Right cardiac atrium (tissue), 5 donors: ENCODE data around the gene SLC15A3. TPM values are rescaled to one million over a fixed set of nuclear protein-coding genes. Genes with fewer than 3 reads are reported as not detected.
"Not testable (repeated sequence)": the region's sequence is repeated elsewhere in the genome, so short reads cannot be mapped to it uniquely, and the experiment has no call there.

Experiments used
- ATAC-seq, 2 donors: fragments of 200-7000 bp; cut with Tn5 transposase; one replicate each; pipeline versions ENCODE4 v1.8.0 to v1.9.1; 2020; ENCODE audit warnings: moderate library complexity in 2 of 2, mild to moderate bottlenecking in 1 of 2
- DNase-seq, 3 donors: peaks; one replicate each; pipeline ENCODE4 v3.0.0-alpha.2; 2020
- H3K27ac ChIP-seq: one replicate; pipeline ENCODE4 v1.5.1; 2013; ENCODE audit warnings: mild to moderate bottlenecking, low read length, control low read depth, moderate library complexity
- H3K27me3 ChIP-seq: one replicate; pipeline ENCODE4 v1.6.1; 2013; ENCODE audit not compliant: control insufficient read depth, insufficient read depth
- H3K4me1 ChIP-seq: one replicate; pipeline ENCODE4 v1.6.1; 2013; ENCODE audit warnings: low read length; ENCODE audit not compliant: control insufficient read depth, insufficient read depth
- H3K4me3 ChIP-seq: one replicate; pipeline ENCODE4 v1.5.1; 2013; ENCODE audit warnings: low read length, control low read depth
- H3K9me3 ChIP-seq: one replicate; pipeline ENCODE4 v1.6.1; 2013; ENCODE audit warnings: low read length; ENCODE audit not compliant: control insufficient read depth
- WGBS: extraction: QIAGEN DNeasy Blood & Tissue Kit; methylation state at CpG from one replicate; pipeline ENCODE4 v1.1.7; 2013; 5-methylcytosine and 5-hydroxymethylcytosine counted together
- intact Hi-C, 4 donors: fragments of 100-400 bp; cut with DNase I; formaldehyde crosslinking; loops; one replicate each; pipeline versions ENCODE4 v1.11.0 to v1.14.0; 2022 to 2023
- polyA plus RNA-seq: library from polyadenylated mRNA; stranded (reverse); fragments of 200-250 nt; gene quantifications from one replicate; pipeline ENCODE4 v1.2.3, GENCODE V29; 2013
- total RNA-seq, 4 donors: library from RNA; stranded (reverse); fragmentation: NEBNext Ultra II Directional; extraction: Animal tissue kit (Norgen Biotek cat#: 25700); gene quantifications; one replicate each; pipeline ENCODE4 v1.2.1, GENCODE V29; 2021
- donor health status: healthy with polysubstance abuse.
- donor health status: DM: no; HTN: yes; CAD: no.
- donor health status: DM: no; HTN: no; CAD: no.
- donor health status: DM: no; HTN: yes; CAD: no; lungs with severe emphysema.
- donor health status: DM: yes; HTN: yes; CAD: no.

Gene SLC15A3
- total and polyA plus RNA-seq, 5 donors = 17.4 to 24.7 (median 23.2) TPM

DNA sequence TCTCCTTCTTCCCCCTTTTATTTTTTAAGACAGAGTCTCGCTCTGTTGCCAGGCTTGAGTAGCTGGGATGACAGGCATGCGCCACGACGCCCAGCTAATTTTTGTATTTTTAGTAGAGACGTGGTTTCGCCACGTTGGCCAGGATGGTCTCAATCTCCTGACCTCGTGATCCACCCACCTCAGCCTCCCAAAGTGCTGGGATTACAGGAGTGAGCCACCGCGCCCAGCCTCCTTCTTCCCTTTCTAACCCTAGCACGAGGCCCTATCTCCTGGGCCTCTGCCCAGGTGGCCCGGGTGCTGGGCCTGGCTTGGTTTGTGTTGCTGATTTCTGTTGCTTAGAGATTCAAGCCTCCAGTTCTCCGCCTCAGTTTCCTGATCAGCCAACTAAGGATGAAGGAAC lies 22.3 kb upstream of the SLC15A3 start:
- H3K27ac ChIP-seq, DNase-seq, intact Hi-C loops, H3K4me1 ChIP-seq, H3K9me3 ChIP-seq, ATAC-seq, H3K4me3 ChIP-seq, H3K27me3 ChIP-seq: not testable (repeated sequence)
- 85% methylated on average over 13 of the region's 13 CpGs for WGBS

DNA sequence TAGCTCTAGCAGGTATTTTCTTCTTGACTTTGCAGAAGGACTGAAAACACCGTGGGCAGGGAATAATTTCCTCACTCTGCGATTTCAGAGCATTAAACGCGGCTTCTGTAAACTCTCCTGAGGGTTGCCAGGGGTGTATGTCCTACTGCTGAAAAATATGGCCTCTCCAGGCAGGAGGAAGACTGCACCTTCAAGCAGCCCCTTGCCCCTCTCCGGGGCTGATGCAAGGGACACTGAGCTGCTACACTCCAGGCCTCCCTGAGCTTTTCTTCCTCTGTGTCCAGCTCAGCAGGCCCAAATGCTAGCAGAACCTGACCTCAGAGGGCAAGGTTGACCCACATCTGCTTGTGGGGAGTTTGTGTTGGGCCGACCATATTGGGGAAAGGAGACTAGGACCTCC lies 21.7 kb upstream of the SLC15A3 start:
- intact Hi-C loops = no loop called here
- Histone ChIP-seq H3K9me3 (no peaks in the 10 kb centered on the region), H3K4me3 (no peak overlapping the region), H3K27ac (no peak overlapping the region), H3K27me3 (no peaks in the 10 kb centered on the region), H3K4me1 (no peaks in the 10 kb centered on the region)
- WGBS = 87% methylated on average over 6 of the region's 6 CpGs
- no peak for ATAC-seq
- no peak for DNase-seq

- 87% methylated on average over 15 of the region's 15 CpGs for WGBS
- no peaks in the 10 kb centered on the region for H3K9me3 ChIP-seq
- ATAC-seq = no peak
- no peaks in the 10 kb centered on the region for H3K4me1 ChIP-seq
- DNase-seq = no peak
- H3K27ac ChIP-seq = no peak overlapping the region
- no peaks in the 10 kb centered on the region for H3K27me3 ChIP-seq
- H3K4me3 ChIP-seq = no peak overlapping the region
- intact Hi-C loops = no loop called here
Measured at GRCh38 chr11:60972182-60973030, 20.4 kb upstream of the SLC15A3 start.

DNA sequence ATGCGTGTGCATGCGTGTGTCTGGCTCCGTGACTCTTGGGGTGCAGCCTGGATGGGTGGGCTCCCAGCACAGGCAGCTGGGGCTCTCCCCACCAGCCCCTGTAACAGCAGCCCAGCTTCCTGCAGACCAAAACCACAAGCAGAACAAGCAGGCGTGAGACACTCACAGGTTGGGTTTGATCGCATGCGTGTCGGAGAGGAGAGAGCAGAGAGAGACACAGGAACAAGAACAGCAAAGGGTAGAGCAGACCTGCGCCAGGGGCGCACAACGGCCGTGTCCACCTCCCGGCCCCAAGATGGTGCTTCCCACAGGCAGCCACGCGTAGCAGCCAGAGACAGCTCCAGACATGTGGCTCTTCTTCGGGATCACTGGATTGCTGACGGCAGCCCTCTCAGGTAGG lies 19.5 kb upstream of the SLC15A3 start, which contains the start of gene CD6:
Gene CD6, plus strand, starts transcription at position 161 of the 400 bp plus-strand sequence. Its CDS starts 186 bp downstream, at position 347.
- Histone ChIP-seq H3K4me1 (no peaks in the 10 kb centered on the region), H3K27me3 (no peaks in the 10 kb centered on the region), H3K27ac (no peak within 1 kb of the TSS), H3K4me3 (no peak within 1 kb of the TSS), H3K9me3 (no peaks in the 10 kb centered on the region)
- WGBS = 88% methylated on average over 16 of the region's 16 CpGs
- ATAC-seq (no peak), DNase-seq (no peak)
- intact Hi-C loops = no loop called here

GRCh38 chr11:60970890-60971289 lies 18.9 kb upstream of the SLC15A3 start:
- Histone ChIP-seq H3K9me3 (no peaks in the 10 kb centered on the region), H3K27ac (no peak overlapping the region), H3K4me1 (no peaks in the 10 kb centered on the region), H3K27me3 (no peaks in the 10 kb centered on the region), H3K4me3 (no peak overlapping the region)
- 79% methylated on average over 5 of the region's 5 CpGs for WGBS
- intact Hi-C loops = loop anchor here in 1 of 4 donors (1.0 kb wide), 1 partner anchor 158 kb away; no protein-coding TSS in a partner anchor
- DNase-seq (no peak), ATAC-seq (no peak)

DNA sequence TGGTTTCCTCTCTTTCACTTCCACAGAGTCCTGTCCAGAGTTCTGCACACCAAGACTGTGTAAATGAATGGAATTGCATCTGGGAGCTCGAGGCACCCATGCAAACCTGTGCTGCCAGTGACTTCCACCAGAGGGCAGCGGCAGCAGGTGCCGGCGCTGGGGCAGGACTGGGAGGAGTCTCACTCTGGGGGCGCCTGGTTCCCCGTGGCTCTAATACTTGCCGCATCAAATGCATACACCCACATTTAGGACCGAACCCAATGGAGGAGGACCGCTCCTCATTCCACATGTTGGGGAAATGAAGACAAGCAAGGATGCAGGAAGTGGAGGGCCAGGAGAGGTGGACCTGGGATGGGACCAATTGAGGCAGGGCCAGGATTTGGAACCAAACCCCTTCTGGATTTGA lies 18.4 kb upstream of the SLC15A3 start:
- Histone ChIP-seq H3K27ac (no peak overlapping the region), H3K4me1 (no peaks in the 10 kb centered on the region), H3K4me3 (no peak overlapping the region), H3K9me3 (no peaks in the 10 kb centered on the region), H3K27me3 (no peaks in the 10 kb centered on the region)
- DNase-seq = peak; percentile 58 to 85 (median 84)
- WGBS = 18% methylated on average over 9 of the region's 9 CpGs
- intact Hi-C loops = loop anchor here in 1 of 4 donors (1.0 kb wide), 1 partner anchor 159 kb away; no protein-coding TSS in a partner anchor
- ATAC-seq = peak; percentile 67 to 82

DNA sequence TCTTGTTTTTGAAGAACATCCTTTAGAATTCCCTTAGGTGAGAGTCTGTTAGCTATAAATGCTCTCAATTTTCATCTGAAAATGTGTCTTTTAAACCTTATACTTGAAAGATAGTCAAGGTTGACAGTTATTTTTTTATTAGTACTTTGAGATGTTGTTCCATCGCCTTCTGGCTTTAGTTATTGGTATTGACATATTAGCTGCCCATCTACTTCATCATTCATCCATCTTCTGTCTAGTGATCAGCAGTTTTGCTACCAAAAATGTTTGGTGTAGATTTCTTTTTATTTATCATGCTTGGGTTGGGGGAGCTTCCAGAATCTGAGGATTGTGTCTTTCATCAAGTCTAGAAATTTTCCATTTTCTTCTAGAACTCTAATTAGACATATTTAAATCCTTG lies 16.2 kb upstream of the SLC15A3 start:
- no peaks in the 10 kb centered on the region for H3K4me1 ChIP-seq
- ATAC-seq = no peak
- DNase-seq = no peak
- intact Hi-C loops = no loop called here
- no peak overlapping the region for H3K27ac ChIP-seq
- WGBS = 43% methylated on average over 1 of the region's 1 CpG
- no peaks in the 10 kb centered on the region for H3K9me3 ChIP-seq
- no peak overlapping the region for H3K4me3 ChIP-seq
- H3K27me3 ChIP-seq = no peaks in the 10 kb centered on the region

GRCh38 chr11:60966890-60967289 lies 14.9 kb upstream of the SLC15A3 start:
- H3K4me3 ChIP-seq = no peak overlapping the region
- H3K9me3 ChIP-seq = no peaks in the 10 kb centered on the region
- no peaks in the 10 kb centered on the region for H3K4me1 ChIP-seq
- H3K27ac ChIP-seq = no peak overlapping the region
- intact Hi-C loops = no loop called here
- H3K27me3 ChIP-seq = no peaks in the 10 kb centered on the region
- WGBS = 81% methylated on average over 4 of the region's 4 CpGs
- ATAC-seq = no peak
- no peak for DNase-seq

DNA sequence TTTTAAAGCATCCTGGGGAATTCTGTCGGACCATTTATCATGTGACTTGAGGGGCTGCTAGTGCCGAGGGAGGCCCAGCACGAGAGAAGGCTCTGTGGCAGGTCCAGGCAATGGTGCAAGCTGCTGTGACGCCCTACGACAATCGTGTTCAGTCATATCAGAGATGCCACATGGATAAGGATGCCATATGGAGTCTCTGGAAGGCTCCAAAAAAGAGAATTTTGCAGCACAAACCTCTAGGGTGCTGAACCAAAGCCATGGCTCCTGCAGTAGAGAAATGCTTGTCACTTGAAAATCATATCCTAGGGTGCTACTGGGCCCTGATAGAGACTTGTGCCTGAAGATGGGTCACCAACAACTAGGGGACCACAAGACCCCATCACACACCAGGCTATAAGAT lies 12.8 kb upstream of the SLC15A3 start:
- 72% methylated on average over 6 of the region's 6 CpGs for WGBS
- no peak overlapping the region for H3K4me3 ChIP-seq
- no peak overlapping the region for H3K27ac ChIP-seq
- intact Hi-C loops = no loop called here
- ATAC-seq = no peak
- no peaks in the 10 kb centered on the region for H3K27me3 ChIP-seq
- H3K4me1 ChIP-seq = no peaks in the 10 kb centered on the region
- DNase-seq = no peak
- H3K9me3 ChIP-seq = no peaks in the 10 kb centered on the region

DNA sequence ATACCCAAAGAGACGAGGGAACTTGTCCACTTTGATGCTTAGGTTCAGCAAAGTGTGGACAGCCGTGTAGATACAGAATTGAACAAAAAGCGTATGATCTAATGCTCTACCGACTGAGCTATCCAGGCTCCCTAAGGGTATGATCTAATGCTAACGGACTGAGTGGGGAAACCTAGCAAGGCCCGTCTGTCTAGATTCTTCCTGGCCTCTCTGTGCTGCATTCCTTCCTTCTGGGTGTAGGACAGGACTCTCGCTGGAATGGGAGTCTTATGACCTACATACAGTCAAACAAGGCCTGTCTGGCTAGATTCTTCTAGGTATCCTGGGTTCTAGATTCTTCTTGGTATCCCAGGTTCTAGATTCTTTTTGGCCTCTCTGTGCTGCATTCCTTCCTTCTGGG lies 8.4 kb upstream of the SLC15A3 start:
- ATAC-seq (no peak), DNase-seq (no peak)
- no peaks in the 10 kb centered on the region for H3K4me1 ChIP-seq
- H3K4me3 ChIP-seq = no peak overlapping the region
- no peak overlapping the region for H3K27ac ChIP-seq
- H3K9me3 ChIP-seq = no peaks in the 10 kb centered on the region
- intact Hi-C loops = no loop called here
- H3K27me3 ChIP-seq = no peaks in the 10 kb centered on the region
- 77% methylated on average over 7 of the region's 7 CpGs for WGBS

DNA sequence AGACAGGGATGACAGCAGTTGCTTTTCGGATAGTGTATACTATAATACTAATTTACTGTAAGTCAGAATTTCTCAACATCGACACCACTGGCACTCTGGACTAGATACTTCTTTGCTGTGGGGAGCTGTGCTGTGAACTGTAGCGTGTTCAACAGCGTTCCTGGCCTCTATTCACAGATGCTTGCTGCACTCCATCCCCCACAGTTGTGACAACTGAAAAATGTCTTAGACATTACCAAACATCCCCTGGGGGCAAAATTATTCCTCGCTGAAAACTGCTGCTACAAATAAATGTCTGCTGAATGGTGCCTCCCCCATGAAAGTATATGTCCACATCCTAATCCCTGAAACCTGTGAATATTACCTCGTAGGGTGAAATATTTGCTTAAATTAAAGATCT lies 7.5 kb upstream of the SLC15A3 start:
- no peak overlapping the region for H3K4me3 ChIP-seq
- intact Hi-C loops = no loop called here

More for the DNA sequence above, 7.5 kb upstream of the SLC15A3 start:
- Histone ChIP-seq H3K4me1 (no peaks in the 10 kb centered on the region), H3K27ac (no peak overlapping the region), H3K27me3 (no peaks in the 10 kb centered on the region), H3K9me3 (no peaks in the 10 kb centered on the region)
- DNase-seq = no peak
- 58% methylated on average over 6 of the region's 6 CpGs for WGBS
- no peak for ATAC-seq
